GM18951 (cell line): ENCODE measurements around the gene TMEM89.

Experiments used
- POLR2A ChIP-seq: IDR thresholded peaks from 4 replicates; pipeline ENCODE4 v1.6.1; 2011; ENCODE audit warnings: mild to moderate bottlenecking; ENCODE audit not compliant: insufficient read length, insufficient read depth; ENCODE audit errors: extremely low read depth
- in situ Hi-C: fragments of 300-500 bp; cut with MboI; formaldehyde crosslinking; loops from one replicate; pipeline ENCODE4 v1.12.0; 2022; ENCODE audit warnings: low sequenced_read_pairs, mixed read lengths, inconsistent platforms; ENCODE audit not compliant: unreplicated experiment

Gene TMEM89

GRCh38 chr3:48617559-48617958 lies 4.0 kb downstream of the TMEM89 start:
- in situ Hi-C loops: no loop called here
- no peak for TF ChIP-seq POLR2A

GRCh38 chr3:48614044-48614443 lies 7.5 kb downstream of the TMEM89 start:
- in situ Hi-C loops: no loop called here
- TF ChIP-seq POLR2A: no peak

- in situ Hi-C loops: no loop called here
- no peak for TF ChIP-seq POLR2A
Observed at GRCh38 chr3:48612309-48612708, 9.3 kb downstream of the TMEM89 start.

- in situ Hi-C loops: no loop called here
- peak; percentile 98 for TF ChIP-seq POLR2A
Observed at GRCh38 chr3:48609088-48610005, 12.2 kb downstream of the TMEM89 start, which contains the start of gene UQCRC1. Gene UQCRC1, minus strand, starts transcription at chr3:48609646. Its CDS starts 26 bp downstream, at chr3:48609620.

DNA sequence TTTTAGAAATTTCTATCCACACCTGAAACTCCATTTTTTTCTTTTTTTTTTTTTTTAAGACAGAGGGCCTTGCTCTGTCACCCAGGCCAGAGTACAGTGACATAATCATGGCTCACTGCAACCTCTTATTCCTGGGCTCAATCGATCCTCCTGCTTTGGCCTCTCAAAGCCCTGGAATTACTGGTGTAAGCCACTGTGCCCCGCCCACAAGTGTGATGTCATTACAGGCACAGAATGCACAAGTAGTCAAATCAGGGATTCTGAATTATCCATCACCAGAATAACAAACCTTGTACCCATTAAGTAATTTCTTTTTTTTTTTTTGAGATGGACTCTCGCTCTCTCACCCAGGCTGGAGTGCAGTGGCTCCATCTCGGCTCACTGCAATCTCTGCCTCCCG lies 14.1 kb downstream of the TMEM89 start:
- in situ Hi-C loops: no loop called here
- no peak for TF ChIP-seq POLR2A

DNA sequence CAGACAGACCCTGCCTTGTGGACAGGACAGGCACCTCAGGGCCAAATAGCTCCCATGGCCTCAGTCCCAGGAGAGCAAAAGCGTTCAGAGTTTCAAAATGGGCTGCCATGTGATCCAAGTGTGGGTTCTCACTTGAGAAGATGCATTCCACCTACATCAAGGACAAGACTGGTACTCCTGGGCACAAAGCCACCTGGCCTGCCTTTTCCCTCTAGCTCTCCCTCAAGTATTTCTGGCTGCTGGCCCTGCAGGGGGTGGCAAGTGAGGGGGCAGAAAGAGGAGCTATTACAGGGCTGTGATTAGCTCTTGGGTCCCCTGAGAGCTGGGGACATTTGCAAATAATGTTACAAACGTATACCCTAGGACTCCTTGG lies 20.0 kb downstream of the TMEM89 start:
- TF ChIP-seq POLR2A: no peak
- in situ Hi-C loops: no loop called here

GRCh38 chr3:48600711-48601621 lies 20.6 kb downstream of the TMEM89 start:
- in situ Hi-C loops: no loop called here
- TF ChIP-seq POLR2A: no peak

DNA sequence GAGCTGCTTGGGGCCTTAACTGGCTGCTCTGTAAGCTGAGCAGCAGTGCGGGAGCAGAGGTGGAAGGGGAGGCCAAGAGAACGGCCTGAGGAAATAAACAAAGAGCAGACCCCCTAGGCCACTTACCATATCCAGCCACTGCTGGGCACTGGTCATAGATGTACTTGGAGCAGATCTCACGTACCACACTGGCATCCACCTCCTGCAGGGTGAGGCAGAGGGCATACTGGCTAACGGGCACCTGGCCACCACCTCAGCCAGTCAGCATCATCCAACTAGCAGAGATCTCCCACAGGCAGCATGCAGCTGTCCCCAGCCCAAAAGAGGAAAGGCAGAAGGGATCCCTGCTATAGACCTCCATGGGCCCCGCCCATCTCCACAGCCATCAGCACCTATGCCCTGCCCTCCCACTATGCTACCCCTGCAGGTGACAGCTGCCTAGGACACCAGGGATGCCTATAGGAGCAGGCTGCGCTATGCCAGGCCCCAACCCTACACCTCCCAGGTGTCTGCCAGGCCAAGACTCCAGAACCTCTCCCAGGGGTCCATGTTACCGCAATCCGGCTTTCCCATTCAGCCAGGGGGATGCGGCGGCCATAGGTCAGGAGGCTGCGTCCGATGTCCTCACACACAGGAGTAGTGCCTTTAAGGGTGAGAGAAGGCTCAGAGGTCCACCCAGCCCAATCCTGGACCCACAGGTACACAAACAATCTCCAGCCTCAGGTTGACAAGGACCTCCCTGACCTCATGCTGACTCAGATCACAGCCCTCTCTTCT lies 21.9 kb downstream of the TMEM89 start:
- TF ChIP-seq POLR2A: no peak
- in situ Hi-C loops: no loop called here

DNA sequence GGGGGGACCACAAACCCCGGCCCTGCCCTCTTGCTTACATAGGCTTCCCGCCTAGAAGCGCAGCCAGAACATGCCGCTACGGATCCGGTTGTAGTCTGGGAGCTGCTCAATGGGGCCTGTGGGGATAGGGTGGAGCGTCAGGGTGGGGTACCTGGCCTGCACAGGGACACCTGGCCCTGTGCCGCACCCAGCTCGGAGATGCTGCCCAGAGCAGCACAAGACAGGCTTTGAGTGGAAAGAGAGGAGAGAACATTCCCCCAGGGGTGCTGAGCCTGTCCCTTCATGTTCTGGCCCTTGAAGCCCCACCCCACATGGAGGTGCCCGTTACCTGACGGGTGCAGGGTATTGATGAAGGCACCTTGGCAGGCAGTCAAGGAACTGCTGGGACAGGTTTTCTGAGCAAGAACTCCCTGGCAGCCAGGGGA lies 22.5 kb downstream of the TMEM89 start:
- TF ChIP-seq POLR2A: no peak
- in situ Hi-C loops: no loop called here

DNA sequence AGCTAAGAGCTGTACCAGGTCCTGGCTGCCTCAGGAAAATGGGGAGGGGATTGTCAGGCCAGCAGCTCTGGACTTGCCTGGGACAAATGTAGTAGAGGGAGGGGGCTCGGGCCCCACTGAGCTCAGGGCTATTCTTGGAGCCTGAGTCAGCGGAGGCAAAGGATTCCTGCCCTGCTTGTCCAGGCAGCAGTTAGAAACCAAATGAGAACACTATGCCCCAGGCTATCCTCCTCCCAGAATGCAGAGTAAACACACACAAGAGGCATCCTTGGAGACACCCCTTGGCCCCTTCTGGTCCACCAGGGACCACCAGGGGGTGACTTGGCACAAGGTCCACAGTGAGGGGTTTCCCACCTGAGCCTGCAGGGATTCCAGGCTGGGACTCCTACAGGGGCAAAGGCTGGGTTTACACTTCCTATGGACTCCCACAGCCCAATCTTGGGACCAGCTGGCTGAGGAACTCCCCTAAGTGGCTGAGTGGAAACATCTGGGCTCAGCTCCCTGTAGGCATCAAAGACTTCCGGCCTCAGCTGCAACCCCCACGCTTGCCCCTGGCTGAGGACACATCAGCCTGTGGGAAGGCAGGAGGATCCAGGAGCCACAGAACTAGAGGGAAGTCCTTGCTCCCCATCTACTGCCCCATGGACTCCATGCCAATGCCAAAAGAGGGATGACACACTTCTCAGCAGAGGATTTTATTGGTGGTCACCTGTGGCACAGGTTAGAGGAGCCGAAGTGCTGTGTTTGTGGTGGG lies 23.1 kb downstream of the TMEM89 start:
- no peak for TF ChIP-seq POLR2A
- in situ Hi-C loops: no loop called here

GRCh38 chr3:48597408-48597800 lies 24.2 kb downstream of the TMEM89 start:
- TF ChIP-seq POLR2A: no peak
- in situ Hi-C loops: no loop called here
